ENCODE data around the gene PXMP2. TPM values are rescaled to one million over a fixed set of nuclear protein-coding genes. Genes with fewer than 3 reads are reported as not detected.

The PXMP2 gene
- total and polyA plus RNA-seq, 2 of the 8 experiments (the other 6 are each of a cell fraction or from before 2014, with no cell fraction given): 13.8 to 15.1 TPM

DNA sequence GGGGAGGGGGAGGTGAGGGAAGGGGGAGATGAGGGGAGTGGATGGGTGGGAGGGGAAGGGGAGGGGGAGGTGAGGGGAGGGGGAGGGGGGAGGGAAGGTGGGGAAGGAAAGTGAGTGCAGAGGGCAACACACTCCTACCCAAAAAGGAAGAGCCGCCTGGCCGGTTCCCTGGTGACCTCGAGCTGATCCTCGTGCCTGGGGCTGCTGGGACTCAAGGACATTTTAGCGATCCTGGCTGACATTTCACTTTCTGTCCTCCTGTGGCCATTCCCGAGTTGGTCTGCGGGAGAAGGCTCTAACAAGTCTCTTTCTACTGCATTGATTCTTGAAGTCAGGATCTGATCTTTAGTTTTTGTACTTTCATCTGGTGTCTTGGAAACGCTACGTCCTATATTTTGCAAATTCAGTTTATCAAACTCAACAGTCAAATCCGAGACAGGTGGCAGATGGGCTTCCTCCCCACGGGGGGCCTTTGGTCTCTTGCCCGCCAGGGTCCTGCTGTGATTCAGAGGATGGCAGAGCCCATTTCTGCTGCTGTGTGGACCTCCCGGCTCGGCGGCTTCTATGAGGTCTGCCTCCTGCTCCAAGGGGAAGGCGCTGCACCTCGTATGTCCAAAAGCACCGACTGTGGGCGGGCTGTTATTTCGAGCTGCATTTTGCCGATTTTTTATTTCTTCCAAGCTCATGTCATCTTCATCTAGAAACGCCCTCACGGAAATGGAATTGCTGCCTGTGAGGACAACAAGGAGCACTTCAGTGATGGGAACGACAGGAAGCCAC lies 42.3 kb downstream of the PXMP2 start:
- ChIA-PET POLR2A (ENCODE audit: partially characterized antibody) (interaction anchor here (1.2 to 3.1 kb wide), 10 partner anchors 8 to 156 kb away, joined by 3 to 17 read pairs (median 4); partner anchors contain the start of gene PGAM5), CTCF (ENCODE audit: partially characterized antibody) (interaction anchor here (1.6 kb wide), 1 partner anchor 10 kb away, joined by 3 read pairs; no protein-coding TSS in a partner anchor)
- no peak overlapping the region for H2AK5ac ChIP-seq (ENCODE audit: low read depth, low read length)
- H3K14ac ChIP-seq (ENCODE audit: insufficient read length): no peak overlapping the region
- H4K5ac ChIP-seq (ENCODE audit: insufficient read length, low read depth, low read length): no peak overlapping the region
- 94% methylated on average over 22 of the region's 24 CpGs; no CpG with 5 or more reads in 1 of the 2 experiments for WGBS, 2 experiments (ENCODE audit: extremely low coverage in 1 of 2, insufficient coverage in 1 of 2, insufficient read length in 1 of 2, insufficient replicate concordance in 2 of 2, low coverage in 1 of 2, low lambda C conversion rate in 2 of 2, missing lambda C conversion rate in 1 of 2)
- H3K27ac ChIP-seq (ENCODE audit: low read depth, low read length): no peak overlapping the region
- H3K56ac ChIP-seq (replicated peaks; ENCODE audit: insufficient read length, low read depth, low read length): no peak overlapping the region
- H4K20me1 ChIP-seq (replicated peaks in 1 of 2; ENCODE audit: control insufficient read depth in 1 of 2, insufficient read depth in 2 of 2, low read length in 2 of 2): peaks cover 4 to 9% of the 10 kb centered on the region in 2 experiments
- H4K8ac ChIP-seq (ENCODE audit: extremely low read depth, insufficient read depth, low read length): no peak overlapping the region
- H3K79me1 ChIP-seq (ENCODE audit: low read depth, low read length): no peaks in the 10 kb centered on the region
- no peak for FAIRE-seq
- H3K9me3 ChIP-seq (ENCODE audit: insufficient read depth in 2 of 2, low read depth in 1 of 2, low read length in 1 of 2): peaks cover 0 to 8% of the 10 kb centered on the region in 2 experiments; a peak in 1 of 4 replicates
- no peak overlapping the region for H3K18ac ChIP-seq (ENCODE audit: extremely low read depth, low read length)
- no peak overlapping the region for H2AFZ ChIP-seq (ENCODE audit: low read length)
- peaks cover 37 to 88% (median 72%) of the 10 kb centered on the region in 4 experiments for H3K36me3 ChIP-seq (ENCODE audit: control insufficient read depth in 2 of 4, insufficient read depth in 4 of 4, low read length in 3 of 4)
- no peak overlapping the region for H3K4ac ChIP-seq (replicated peaks; ENCODE audit: insufficient read length, low read depth, low read length)
- H2BK20ac ChIP-seq (ENCODE audit: low read length): no peak overlapping the region
- H2BK15ac ChIP-seq (ENCODE audit: low read length): no peak overlapping the region
- no peaks in the 10 kb centered on the region; a peak in 1 of 7 replicates for H3K4me1 ChIP-seq (replicated peaks in 1 of 4; ENCODE audit: control insufficient read depth in 3 of 4, insufficient read depth in 4 of 4, low read length in 3 of 4)
- no peak overlapping the region for H2BK12ac ChIP-seq (ENCODE audit: low read depth, low read length)
- no peak overlapping the region for H3K4me3 ChIP-seq (ENCODE audit: extremely low read depth in 1 of 4, insufficient read depth in 2 of 4, low read depth in 3 of 4, low read length in 4 of 4)
- no peaks in the 10 kb centered on the region for H3K23me2 ChIP-seq (ENCODE audit: low read depth, low read length)
- H2BK5ac ChIP-seq (ENCODE audit: low read depth, low read length): no peak overlapping the region
- no peak for DNase-seq (ENCODE audit: low read depth in 1 of 2, low spot score in 2 of 2)
- H3K23ac ChIP-seq (ENCODE audit: insufficient read length): no peak overlapping the region
- H2BK120ac ChIP-seq (replicated peaks; ENCODE audit: low read depth, low read length): no peak overlapping the region
- H3K27me3 ChIP-seq (replicated peaks in 1 of 4; ENCODE audit: control insufficient read depth in 3 of 4, extremely low read depth in 1 of 4, insufficient read depth in 3 of 4, low read length in 3 of 4): no peaks in the 10 kb centered on the region
- no peak overlapping the region for H4K91ac ChIP-seq (replicated peaks; ENCODE audit: insufficient read length, low read length)
- no peaks in the 10 kb centered on the region; a peak in 1 of 4 replicates for H3K79me2 ChIP-seq (ENCODE audit: control insufficient read depth in 1 of 2, insufficient read depth in 2 of 2, low read length in 2 of 2)
- TF ChIP-seq SIX5 (IDR thresholded peaks at IDR 0.05; ENCODE audit: low read depth, low read length): no peak
- no peak for TF ChIP-seq POU5F1 (IDR thresholded peaks at IDR 0.05; ENCODE audit: low read depth, low read length)
- TF ChIP-seq POLR2AphosphoS5 (IDR thresholded peaks at IDR 0.05; ENCODE audit: low read depth, low read length): no peak
- TF ChIP-seq, protein P1, sequence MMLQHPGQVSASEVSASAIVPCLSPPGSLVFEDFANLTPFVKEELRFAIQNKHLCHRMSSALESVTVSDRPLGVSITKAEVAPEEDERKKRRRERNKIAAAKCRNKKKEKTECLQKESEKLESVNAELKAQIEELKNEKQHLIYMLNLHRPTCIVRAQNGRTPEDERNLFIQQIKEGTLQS (IDR thresholded peaks at IDR 0.05; ENCODE audit: insufficient read depth, low read depth, low read length): no peak
- no peak for TF ChIP-seq TBP (IDR thresholded peaks at IDR 0.05; ENCODE audit: low read depth, low read length)
- no peak for TF ChIP-seq GABPA (IDR thresholded peaks at IDR 0.05; ENCODE audit: borderline replicate concordance, insufficient read depth, low read length)
- no peak for TF ChIP-seq ZNF274 (IDR thresholded peaks at IDR 0.05; ENCODE audit: borderline replicate concordance, extremely low read depth, low read length)
- no peak for TF ChIP-seq CTBP2 (IDR thresholded peaks at IDR 0.05; ENCODE audit: borderline replicate concordance, insufficient read depth, insufficient read length, low read length)
- TF ChIP-seq SP1 (IDR thresholded peaks at IDR 0.05; ENCODE audit: low read depth, low read length): no peak
- no peak for TF ChIP-seq TEAD4 (IDR thresholded peaks at IDR 0.05; ENCODE audit: low read depth, low read length)
- no peak for TF ChIP-seq SIRT6 (IDR thresholded peaks at IDR 0.05; ENCODE audit: low read length)
- no peak for TF ChIP-seq EGR1 (IDR thresholded peaks at IDR 0.05; ENCODE audit: borderline replicate concordance, low read depth, low read length)
- H3K4me2 ChIP-seq (ENCODE audit: insufficient read depth in 1 of 2, low read depth in 2 of 2, low read length in 2 of 2): no peak overlapping the region
- no peak overlapping the region for H3K9ac ChIP-seq (replicated peaks in 1 of 4; ENCODE audit: extremely low read depth in 1 of 4, low read depth in 3 of 4, low read length in 3 of 4)
